ENCODE measurements around the gene FAM3B.

The FAM3B gene

DNA sequence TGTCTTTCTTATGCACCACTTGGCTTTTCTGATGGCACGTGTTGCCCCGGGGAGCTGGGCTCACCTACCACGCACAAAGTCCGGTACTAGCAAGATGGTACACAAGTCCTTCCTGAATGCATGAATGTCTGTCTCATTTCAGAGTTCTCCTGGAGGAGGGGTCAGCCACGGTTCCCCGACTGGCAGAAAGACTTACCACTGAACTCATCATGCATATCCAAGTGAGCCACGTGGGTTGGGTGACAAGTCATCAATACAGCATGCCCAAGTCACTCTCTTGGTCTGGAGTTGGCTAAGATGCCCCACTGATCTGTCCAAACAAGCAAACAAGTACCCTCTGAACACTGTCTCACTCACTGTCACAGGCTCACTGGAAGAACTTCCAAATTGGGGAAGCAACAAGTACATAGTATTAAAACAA lies 80.9 kb downstream of the FAM3B start:
- TF ChIP-seq, protein P1, sequence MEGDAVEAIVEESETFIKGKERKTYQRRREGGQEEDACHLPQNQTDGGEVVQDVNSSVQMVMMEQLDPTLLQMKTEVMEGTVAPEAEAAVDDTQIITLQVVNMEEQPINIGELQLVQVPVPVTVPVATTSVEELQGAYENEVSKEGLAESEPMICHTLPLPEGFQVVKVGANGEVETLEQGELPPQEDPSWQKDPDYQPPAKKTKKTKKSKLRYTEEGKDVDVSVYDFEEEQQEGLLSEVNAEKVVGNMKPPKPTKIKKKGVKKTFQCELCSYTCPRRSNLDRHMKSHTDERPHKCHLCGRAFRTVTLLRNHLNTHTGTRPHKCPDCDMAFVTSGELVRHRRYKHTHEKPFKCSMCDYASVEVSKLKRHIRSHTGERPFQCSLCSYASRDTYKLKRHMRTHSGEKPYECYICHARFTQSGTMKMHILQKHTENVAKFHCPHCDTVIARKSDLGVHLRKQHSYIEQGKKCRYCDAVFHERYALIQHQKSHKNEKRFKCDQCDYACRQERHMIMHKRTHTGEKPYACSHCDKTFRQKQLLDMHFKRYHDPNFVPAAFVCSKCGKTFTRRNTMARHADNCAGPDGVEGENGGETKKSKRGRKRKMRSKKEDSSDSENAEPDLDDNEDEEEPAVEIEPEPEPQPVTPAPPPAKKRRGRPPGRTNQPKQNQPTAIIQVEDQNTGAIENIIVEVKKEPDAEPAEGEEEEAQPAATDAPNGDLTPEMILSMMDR (IDR thresholded peaks at IDR 0.05; ENCODE audit: low read depth, low read length), result no peak
- no peak for DNase-seq (ENCODE audit: low read depth in 2 of 2)

DNA sequence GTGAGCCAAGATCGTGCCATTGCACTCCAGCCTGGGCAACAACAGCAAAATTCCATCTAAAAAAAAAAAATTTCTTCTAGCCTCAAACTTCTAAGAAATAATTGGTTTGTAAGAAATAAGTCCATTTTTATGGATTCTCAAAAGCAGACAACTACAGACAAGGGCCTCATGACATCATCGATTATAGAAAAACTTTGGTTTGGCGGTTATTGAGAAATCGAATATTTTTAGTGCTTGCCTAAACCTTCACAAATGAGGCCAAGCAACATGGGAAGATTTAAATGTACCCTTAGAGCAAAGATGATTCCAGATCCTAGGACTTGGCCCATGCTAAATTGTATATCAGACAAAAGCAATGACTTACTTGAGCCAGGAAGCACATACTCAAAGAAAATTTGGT lies 81.7 kb downstream of the FAM3B start:
- TF ChIP-seq, protein P1 (IDR thresholded peaks at IDR 0.05; ENCODE audit: low read depth, low read length), result no peak
- no peak for DNase-seq (ENCODE audit: low read depth in 2 of 2)
- H3K4me3 ChIP-seq (replicated peaks in 1 of 2; ENCODE audit: low read depth in 2 of 2, low read length in 2 of 2), result no peak overlapping the region

More for the DNA sequence above, 80.9 kb downstream of the FAM3B start:
- no peak overlapping the region for H3K4me3 ChIP-seq (replicated peaks in 1 of 2; ENCODE audit: low read depth in 2 of 2, low read length in 2 of 2)

DNA sequence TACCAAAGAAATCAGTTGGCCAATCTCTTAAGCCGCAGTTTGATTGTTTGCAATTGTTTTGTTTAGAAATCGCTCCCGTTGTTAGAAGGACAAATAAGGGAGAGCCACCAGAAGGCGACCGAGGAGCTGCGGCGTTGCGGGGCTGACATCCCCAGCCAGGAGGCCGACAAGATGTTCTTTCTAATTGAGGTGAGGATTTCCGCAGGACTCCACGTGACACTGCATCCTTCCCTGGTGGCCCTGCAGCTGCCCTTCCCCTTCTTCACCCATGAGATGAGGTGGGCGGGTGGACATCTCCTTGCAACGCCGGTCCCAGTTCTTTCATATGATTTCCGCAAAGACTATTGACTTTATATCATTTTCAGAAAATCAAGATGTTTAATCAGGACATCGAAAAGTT lies 82.2 kb downstream of the FAM3B start:
- TF ChIP-seq, protein P1 (IDR thresholded peaks at IDR 0.05; ENCODE audit: low read depth, low read length), result no peak
- no peak overlapping the region for H3K4me3 ChIP-seq (replicated peaks in 1 of 2; ENCODE audit: low read depth in 2 of 2, low read length in 2 of 2)
- no peak for DNase-seq (ENCODE audit: low read depth in 2 of 2)

DNA sequence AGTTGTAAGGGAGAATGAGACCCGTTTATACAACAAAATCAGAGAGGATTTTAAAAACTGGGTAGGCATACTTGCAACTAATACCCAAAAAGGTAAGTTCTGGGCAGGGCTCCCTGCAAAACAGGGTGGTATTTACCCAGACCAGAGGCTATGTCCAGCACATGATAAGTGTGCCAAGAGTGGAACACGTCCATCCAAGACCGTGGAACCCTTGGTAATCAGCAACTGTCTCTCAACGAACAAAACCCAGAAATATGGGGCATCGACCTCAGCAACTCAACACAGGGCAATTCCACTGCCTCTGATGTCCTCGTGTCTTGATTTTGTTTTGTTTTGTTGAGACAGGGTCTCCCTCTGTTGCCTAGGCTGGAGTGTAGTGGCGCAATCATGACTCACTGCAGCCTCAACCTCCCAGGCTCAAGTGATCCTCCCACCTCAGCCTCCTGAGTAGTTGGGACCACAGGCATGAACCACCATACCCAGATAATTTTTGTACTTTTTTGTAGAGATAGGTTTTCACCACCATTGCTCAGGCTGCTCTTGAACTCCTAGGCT lies 82.7 kb downstream of the FAM3B start:
- DNase-seq (ENCODE audit: low read depth in 2 of 2), result no peak
- TF ChIP-seq, protein P1 (IDR thresholded peaks at IDR 0.05; ENCODE audit: low read depth, low read length), result no peak

DNA sequence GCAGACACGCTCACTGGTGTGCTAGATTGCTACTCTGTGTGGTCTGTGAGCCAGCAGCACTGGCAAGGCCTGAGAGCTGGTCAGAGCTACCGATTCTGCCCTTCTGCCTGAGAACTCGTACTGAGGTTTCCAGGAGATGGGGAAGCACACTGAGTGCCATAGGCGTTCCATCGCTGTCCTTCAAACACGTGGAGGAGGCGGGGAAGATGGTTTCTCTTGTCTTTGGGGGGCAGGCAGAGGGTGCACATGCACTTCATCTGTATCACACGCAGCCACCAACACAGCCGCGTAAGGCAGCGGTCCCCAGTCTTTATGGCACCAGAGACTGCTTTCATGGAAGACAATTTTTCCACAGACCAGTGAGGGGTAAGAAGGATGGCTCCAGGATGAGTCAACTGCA lies 85.6 kb downstream of the FAM3B start:
- DNase-seq (ENCODE audit: low read depth in 2 of 2), result no peak
- TF ChIP-seq, protein P1 (IDR thresholded peaks at IDR 0.05; ENCODE audit: low read depth, low read length), result no peak
- H3K4me3 ChIP-seq (replicated peaks in 1 of 2; ENCODE audit: low read depth in 2 of 2, low read length in 2 of 2), result no peak overlapping the region

More for the DNA sequence above, 82.7 kb downstream of the FAM3B start:
- H3K4me3 ChIP-seq (replicated peaks in 1 of 2; ENCODE audit: low read depth in 2 of 2, low read length in 2 of 2), result no peak overlapping the region

DNA sequence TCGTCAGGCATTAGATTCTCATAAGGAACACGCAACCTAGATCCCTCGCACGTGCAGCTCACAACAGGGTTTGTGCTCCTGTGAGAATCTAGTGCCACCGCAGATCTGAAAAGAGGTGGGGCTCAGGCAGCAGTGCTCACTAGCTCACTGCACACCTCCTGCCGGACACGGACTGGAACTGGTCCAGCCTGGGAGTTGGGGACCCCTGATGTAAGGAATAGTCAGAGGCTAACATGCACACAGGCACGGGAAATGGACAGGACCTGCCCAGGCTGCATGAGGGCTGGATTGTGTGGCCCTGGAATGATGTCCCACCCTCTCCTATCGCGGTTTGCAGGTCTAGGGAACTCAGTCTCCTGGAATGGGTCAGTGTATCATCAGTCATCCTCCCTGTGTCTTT lies 86.2 kb downstream of the FAM3B start:
- no peak for DNase-seq (ENCODE audit: low read depth in 2 of 2)
- H3K4me3 ChIP-seq (replicated peaks in 1 of 2; ENCODE audit: low read depth in 2 of 2, low read length in 2 of 2), result no peak overlapping the region
- TF ChIP-seq, protein P1 (IDR thresholded peaks at IDR 0.05; ENCODE audit: low read depth, low read length), result no peak

DNA sequence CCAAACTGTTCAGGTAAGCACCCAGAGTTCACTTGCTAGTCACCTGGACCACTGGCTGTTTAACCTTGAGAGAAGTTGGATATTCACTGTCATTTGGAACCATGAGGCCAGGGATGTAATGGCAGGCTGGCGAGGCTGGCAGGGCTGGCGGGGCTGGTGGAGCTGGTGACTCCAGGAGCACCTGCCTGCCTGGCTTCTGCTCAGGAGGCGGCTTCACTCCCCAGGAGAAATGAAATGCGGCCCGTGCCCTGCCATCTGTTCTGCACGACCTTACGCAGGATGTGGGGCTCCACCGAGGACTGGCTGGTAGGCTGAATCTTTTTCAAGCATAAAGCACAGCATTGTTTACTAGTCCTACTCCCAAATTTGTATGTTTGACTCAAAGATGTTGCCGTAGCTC lies 86.7 kb downstream of the FAM3B start:
- DNase-seq (ENCODE audit: low read depth in 2 of 2), result no peak
- TF ChIP-seq, protein P1 (IDR thresholded peaks at IDR 0.05; ENCODE audit: low read depth, low read length), result no peak
- H3K4me3 ChIP-seq (replicated peaks in 1 of 2; ENCODE audit: low read depth in 2 of 2, low read length in 2 of 2), result no peak overlapping the region

Data from cardiac fibroblast (primary cell).